OCI-LY7 (cell line): Measurements from ENCODE around the gene PRODH2. TPM values are rescaled to one million over a fixed set of nuclear protein-coding genes. Genes with fewer than 3 reads are reported as not detected.

Source experiments
- BruUV-seq: library from RNA; stranded (reverse); fragments of 400-500 nt; replicated peaks from 2 replicates; lab custom pipeline; 2021; lab: Mats Ljungman, UMichigan
- CTCF ChIA-PET: fragments of 300-600 bp; sonication (Branson Sonifier 250); formaldehyde crosslinking; loops from one replicate; lab custom pipeline; 2022; ENCODE audit warnings: antibody characterized with exemption; ENCODE audit not compliant: unreplicated experiment; lab: Charles Lee
- POLR2A ChIA-PET: fragments of 300-600 bp; sonication (Branson Sonifier 250); formaldehyde crosslinking; loops from one replicate; lab custom pipeline; 2022; ENCODE audit warnings: antibody characterized with exemption; lab: Charles Lee
- DNase-seq: peaks from one replicate; pipeline ENCODE4 v3.0.0-alpha.2; 2015; ENCODE audit warnings: low spot score
- H2AFZ ChIP-seq: fragments of 200-600 bp; sonication (generic), shearing (Covaris generic); 2 replicates; pipeline ENCODE4 v1.6.1; 2014; ENCODE audit warnings: mild to moderate bottlenecking, antibody characterized with exemption, low read length, moderate library complexity
- H3K27ac ChIP-seq: fragments of 200-600 bp; sonication (generic); 2 replicates; pipeline ENCODE4 v1.5.1; 2014; ENCODE audit warnings: mixed run types, low read depth, mild to moderate bottlenecking, moderate library complexity, low read length, inconsistent platforms; ENCODE audit not compliant: poor library complexity, severe bottlenecking
- H3K36me3 ChIP-seq: fragments of 200-600 bp; sonication (generic); 2 replicates; pipeline ENCODE4 v1.6.1; 2014; ENCODE audit warnings: mild to moderate bottlenecking, antibody characterized with exemption, low read length, moderate library complexity, mixed read lengths; ENCODE audit not compliant: insufficient read depth
- H3K4me1 ChIP-seq: fragments of 200-600 bp; sonication (generic); 2 replicates; pipeline ENCODE4 v1.5.1; 2014; ENCODE audit warnings: mild to moderate bottlenecking, low read length; ENCODE audit not compliant: insufficient read depth, poor library complexity, severe bottlenecking
- H3K4me2 ChIP-seq: fragments of 200-600 bp; sonication (generic); 2 replicates; pipeline ENCODE4 v1.6.1; 2014; ENCODE audit warnings: mild to moderate bottlenecking, low read length
- H3K4me3 ChIP-seq: fragments of 200-600 bp; sonication (generic); 2 replicates; pipeline ENCODE4 v1.5.1; 2014; ENCODE audit warnings: mild to moderate bottlenecking, low read depth, low read length; ENCODE audit not compliant: poor library complexity, severe bottlenecking
- H3K79me2 ChIP-seq: fragments of 200-600 bp; sonication (generic); 2 replicates; pipeline ENCODE4 v1.6.1; 2016; ENCODE audit warnings: low read depth, mild to moderate bottlenecking, low read length, moderate library complexity, mixed read lengths; ENCODE audit not compliant: insufficient read depth
- H3K9me2 ChIP-seq: fragments of 200-600 bp; sonication (generic); 2 replicates; pipeline ENCODE4 v1.6.1; 2016; ENCODE audit warnings: mild to moderate bottlenecking, low read length, mixed read lengths; ENCODE audit not compliant: insufficient read depth
- H3K9me3 ChIP-seq: fragments of 200-600 bp; sonication (generic); 2 replicates; pipeline ENCODE4 v1.6.1; 2014; ENCODE audit warnings: mild to moderate bottlenecking, mixed run types, low read length, mixed read lengths
- H4K20me1 ChIP-seq: fragments of 200-600 bp; sonication (generic); 2 replicates; pipeline ENCODE4 v1.6.1; 2014; ENCODE audit warnings: mild to moderate bottlenecking, antibody characterized with exemption, low read length, moderate library complexity, mixed read lengths; ENCODE audit not compliant: insufficient read depth
- EZH2phosphoT487 ChIP-seq: fragments of 200-600 bp; sonication (generic); IDR thresholded peaks from 2 replicates; pipeline ENCODE4 v1.6.1; 2018; ENCODE audit warnings: low read depth, borderline replicate concordance, mild to moderate bottlenecking, mixed run types, antibody characterized with exemption, low read length, moderate library complexity, mixed read lengths
- intact Hi-C: fragments of 100-400 bp; cut with micrococcal nuclease; formaldehyde crosslinking; loops from one replicate; pipeline ENCODE4 v1.10.0; 2022; ENCODE audit not compliant: unreplicated experiment
- total RNA-seq, 2 experiments: library from RNA; depleted of rRNA in 1 of 2; stranded (reverse); fragments of >200 nt in 1 of 2; shearing (Covaris generic) in 1 of 2; gene quantifications; 2 replicates each; pipeline ENCODE4 v1.2.3, GENCODE V29; 2014 to 2022
- TF ChIP-seq, protein P1 (sequence below): fragments of 200-600 bp; sonication (generic); conservative IDR thresholded peaks from 2 replicates; pipeline ENCODE4 v1.5.1; 2014; ENCODE audit warnings: mild to moderate bottlenecking, antibody characterized with exemption, low read length, moderate library complexity, mixed read lengths

PRODH2 gene
- total RNA-seq, 2 experiments from 2014 or later: not detected

DNA sequence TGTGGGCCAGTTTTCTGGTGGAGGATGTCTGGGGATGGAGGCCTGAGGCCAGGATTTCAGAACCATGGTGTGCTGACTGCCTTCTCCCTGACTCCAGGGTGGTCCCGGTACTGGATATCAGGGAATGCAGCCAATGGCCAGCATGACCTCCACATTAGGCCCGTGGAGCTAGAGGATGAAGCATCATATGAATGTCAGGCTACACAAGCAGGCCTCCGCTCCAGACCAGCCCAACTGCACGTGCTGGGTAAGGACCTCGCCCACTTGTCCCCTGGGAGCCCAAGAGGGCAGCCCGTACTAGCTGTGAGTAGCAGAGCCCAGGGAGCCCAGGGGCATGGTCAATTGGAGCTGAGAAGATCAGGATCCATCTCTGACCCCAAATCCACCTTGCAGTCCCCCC, 45.7 kb upstream of the PRODH2 start:
- ChIA-PET CTCF (no interaction called here), POLR2A (no interaction called here)
- no peak for DNase-seq
- Histone ChIP-seq H3K9me2 (no peaks in the 10 kb centered on the region), H3K4me3 (no peak overlapping the region), H3K79me2 (no peaks in the 10 kb centered on the region), H3K27ac (no peak overlapping the region), H3K4me2 (0 out of 2 replicates have a peak overlapping the region, but pooled peaks have one; percentile 74), H3K36me3 (no peaks in the 10 kb centered on the region), H3K4me1 (peaks cover 19% of the 10 kb centered on the region), H3K9me3 (no peaks in the 10 kb centered on the region), H2AFZ (no peak overlapping the region), H4K20me1 (no peaks in the 10 kb centered on the region)
- no TSS peak for BruUV-seq
- TF ChIP-seq, protein P1, sequence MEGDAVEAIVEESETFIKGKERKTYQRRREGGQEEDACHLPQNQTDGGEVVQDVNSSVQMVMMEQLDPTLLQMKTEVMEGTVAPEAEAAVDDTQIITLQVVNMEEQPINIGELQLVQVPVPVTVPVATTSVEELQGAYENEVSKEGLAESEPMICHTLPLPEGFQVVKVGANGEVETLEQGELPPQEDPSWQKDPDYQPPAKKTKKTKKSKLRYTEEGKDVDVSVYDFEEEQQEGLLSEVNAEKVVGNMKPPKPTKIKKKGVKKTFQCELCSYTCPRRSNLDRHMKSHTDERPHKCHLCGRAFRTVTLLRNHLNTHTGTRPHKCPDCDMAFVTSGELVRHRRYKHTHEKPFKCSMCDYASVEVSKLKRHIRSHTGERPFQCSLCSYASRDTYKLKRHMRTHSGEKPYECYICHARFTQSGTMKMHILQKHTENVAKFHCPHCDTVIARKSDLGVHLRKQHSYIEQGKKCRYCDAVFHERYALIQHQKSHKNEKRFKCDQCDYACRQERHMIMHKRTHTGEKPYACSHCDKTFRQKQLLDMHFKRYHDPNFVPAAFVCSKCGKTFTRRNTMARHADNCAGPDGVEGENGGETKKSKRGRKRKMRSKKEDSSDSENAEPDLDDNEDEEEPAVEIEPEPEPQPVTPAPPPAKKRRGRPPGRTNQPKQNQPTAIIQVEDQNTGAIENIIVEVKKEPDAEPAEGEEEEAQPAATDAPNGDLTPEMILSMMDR: no peak
- no peak for TF ChIP-seq EZH2phosphoT487
- intact Hi-C loops: no loop called here

DNA sequence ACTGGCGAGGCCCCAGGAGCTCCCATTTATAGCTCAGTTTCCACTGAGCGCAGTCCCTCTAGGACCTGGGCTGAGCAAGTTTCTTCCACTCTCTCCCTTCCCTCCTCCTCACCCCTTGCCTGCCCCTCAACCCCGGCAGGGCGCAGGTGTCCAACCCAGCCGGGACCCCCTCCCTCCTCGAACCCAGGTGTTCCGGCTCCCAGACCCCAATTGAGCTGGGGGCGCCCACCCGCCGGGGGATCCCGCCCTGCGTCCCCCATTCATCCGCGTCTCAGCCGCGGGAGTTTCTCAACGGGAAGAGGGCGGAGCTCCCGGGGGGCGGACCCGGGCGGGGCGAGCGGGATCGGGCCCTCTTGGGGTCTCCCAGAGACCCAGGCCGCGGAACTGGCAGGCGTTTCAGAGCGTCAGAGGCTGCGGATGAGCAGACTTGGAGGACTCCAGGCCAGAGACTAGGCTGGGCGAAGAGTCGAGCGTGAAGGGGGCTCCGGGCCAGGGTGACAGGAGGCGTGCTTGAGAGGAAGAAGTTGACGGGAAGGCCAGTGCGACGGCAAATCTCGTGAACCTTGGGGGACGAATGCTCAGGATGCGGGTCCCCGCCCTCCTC, 44.0 kb upstream of the PRODH2 start, which contains the start of gene KIRREL2:
Gene KIRREL2 (plus strand): TSS at position 366 of the 604 bp plus-strand sequence. CDS start 209 bp downstream, at position 575.
- ChIA-PET CTCF (no interaction called here), POLR2A (interaction anchor here (0.9 kb wide), 1 partner anchor 13 kb away, joined by 3 read pairs; no protein-coding TSS in a partner anchor)
- Histone ChIP-seq H3K27ac (no peak within 1 kb of the TSS), H3K9me3 (no peaks in the 10 kb centered on the region), H3K9me2 (no peaks in the 10 kb centered on the region), H3K79me2 (no peaks in the 10 kb centered on the region), H3K36me3 (no peaks in the 10 kb centered on the region), H3K4me2 (peak within 1 kb of the TSS; percentile 74), H2AFZ (peak within 1 kb of the TSS; percentile 85), H3K4me1 (peaks cover 19% of the 10 kb centered on the region), H4K20me1 (no peaks in the 10 kb centered on the region), H3K4me3 (peak within 1 kb of the TSS; percentile 68)
- TF ChIP-seq, protein P1: no peak
- TF ChIP-seq EZH2phosphoT487: no peak
- intact Hi-C loops: no loop called here
- no TSS peak for BruUV-seq
- peak; percentile 48 for DNase-seq

DNA sequence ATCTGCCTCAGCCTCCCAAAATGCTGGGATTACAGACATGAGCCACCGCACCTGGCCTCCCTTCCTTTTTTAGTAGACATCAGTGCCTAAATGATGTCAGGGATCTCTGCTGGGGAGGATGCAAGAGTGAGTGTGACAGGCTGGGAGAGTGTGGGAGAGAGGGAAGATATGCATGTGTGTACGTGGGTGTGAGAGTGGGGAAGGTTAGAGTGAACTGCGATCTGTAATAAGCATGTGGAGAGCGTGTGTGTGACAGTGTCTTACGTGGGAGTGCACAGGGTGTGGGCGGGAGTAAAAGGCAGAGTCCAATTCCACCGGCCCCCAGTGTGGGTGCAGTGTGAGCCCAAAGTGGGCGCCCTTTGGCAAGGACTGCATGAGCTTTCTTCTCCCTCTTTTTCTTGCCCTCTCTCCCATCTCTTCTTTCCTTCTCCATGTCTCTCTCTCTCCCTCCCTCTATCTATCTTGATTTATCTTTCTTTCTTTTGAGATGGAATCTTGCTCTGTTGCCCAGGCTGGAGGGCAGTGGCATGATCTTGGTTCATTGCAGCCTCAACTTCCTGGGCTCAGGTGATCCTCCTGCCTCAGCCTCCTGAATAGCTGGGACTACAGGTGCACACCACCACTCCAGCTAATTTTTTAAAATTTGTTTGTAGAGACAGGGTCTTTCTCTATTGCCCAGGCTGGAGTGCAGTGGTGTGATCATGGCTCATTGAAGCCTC, 40.6 kb upstream of the PRODH2 start:
- POLR2A ChIA-PET: interaction anchor here (0.6 kb wide), 2 partner anchors 16 to 78 kb away, joined by 3 read pairs; no protein-coding TSS in a partner anchor
- intact Hi-C loops: no loop called here
- peaks cover 19% of the 10 kb centered on the region for H3K4me1 ChIP-seq
- H3K4me2 ChIP-seq: no peak overlapping the region
- H3K36me3 ChIP-seq: no peaks in the 10 kb centered on the region
- H3K4me3 ChIP-seq: no peak overlapping the region
- CTCF ChIA-PET: no interaction called here
- no peak for DNase-seq
- BruUV-seq: no TSS peak
- TF ChIP-seq EZH2phosphoT487: no peak
- TF ChIP-seq, protein P1: no peak
- no peak overlapping the region for H2AFZ ChIP-seq
- H3K79me2 ChIP-seq: no peaks in the 10 kb centered on the region
- H4K20me1 ChIP-seq: no peaks in the 10 kb centered on the region
- H3K9me3 ChIP-seq: no peaks in the 10 kb centered on the region
- no peak overlapping the region for H3K27ac ChIP-seq
- no peaks in the 10 kb centered on the region for H3K9me2 ChIP-seq
